Hematopoietic multipotent progenitor cell (in vitro differentiated cells): Measurements from ENCODE around the gene RPL41. TPM values are rescaled to one million over a fixed set of nuclear protein-coding genes. Genes with fewer than 3 reads are reported as not detected.
A peak's percentile ranks its signal among the peaks of the same experiment; 100 is the strongest.
"Not testable (repeated sequence)": the region's sequence is repeated elsewhere in the genome, so short reads cannot be mapped to it uniquely, and the experiment has no call there.

ENCODE experiments used
- DNase-seq, 3 donors: peaks; one replicate each; pipeline ENCODE4 v3.0.0-alpha.2; 2011 to 2015; ENCODE audit warnings: low read depth in 2 of 3, low spot score in 2 of 3
- total RNA-seq: library from RNA; depleted of rRNA; stranded (reverse); fragments of >200 nt; gene quantifications from one replicate; pipeline ENCODE4 v1.2.3, GENCODE V29; 2012

Gene RPL41
- total RNA-seq, 1 donor = 3,883 TPM

DNA sequence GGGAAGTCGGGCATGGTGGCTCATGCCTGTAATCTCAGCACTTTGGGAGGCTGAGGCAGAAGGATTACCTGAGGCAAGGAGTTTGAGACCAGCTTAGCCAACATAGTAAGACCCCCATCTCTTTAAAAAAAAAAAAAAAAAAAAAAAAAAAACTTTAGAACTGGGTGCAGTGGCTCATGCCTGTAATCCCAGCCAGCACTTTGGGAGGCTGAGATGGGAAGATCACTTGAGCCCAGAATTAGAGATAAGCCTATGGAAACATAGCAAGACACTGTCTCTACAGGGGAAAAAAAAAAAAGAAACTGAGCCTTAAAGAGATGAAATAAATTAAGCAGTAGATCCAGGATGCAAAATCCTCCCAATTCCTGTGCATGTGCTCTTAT lies 13.8 kb upstream of the RPL41 start:
- DNase-seq = no peak

DNA sequence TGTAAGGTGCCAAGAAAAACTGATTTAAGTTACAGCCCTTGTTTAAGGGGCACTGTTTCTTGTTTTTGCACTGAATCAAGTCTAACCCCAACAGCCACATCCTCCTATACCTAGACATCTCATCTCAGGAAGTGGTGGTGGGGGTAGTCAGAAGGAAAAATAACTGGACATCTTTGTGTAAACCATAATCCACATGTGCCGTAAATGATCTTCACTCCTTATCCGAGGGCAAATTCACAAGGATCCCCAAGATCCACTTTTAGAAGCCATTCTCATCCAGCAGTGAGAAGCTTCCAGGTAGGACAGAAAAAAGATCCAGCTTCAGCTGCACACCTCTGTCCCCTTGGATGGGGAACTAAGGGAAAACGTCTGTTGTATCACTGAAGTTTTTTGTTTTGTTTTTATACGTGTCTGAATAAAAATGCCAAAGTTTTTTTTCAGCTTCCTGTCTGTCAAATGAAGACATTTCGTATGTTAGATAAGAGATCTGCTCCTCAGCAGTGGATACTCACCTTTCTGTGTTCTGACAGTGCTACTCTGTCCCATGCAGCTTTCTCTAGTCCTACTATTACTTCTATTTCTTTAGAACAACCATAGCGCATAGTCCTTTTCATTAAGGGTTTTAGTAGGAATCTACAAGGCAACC lies 13.2 kb upstream of the RPL41 start:
- DNase-seq = no peak

DNA sequence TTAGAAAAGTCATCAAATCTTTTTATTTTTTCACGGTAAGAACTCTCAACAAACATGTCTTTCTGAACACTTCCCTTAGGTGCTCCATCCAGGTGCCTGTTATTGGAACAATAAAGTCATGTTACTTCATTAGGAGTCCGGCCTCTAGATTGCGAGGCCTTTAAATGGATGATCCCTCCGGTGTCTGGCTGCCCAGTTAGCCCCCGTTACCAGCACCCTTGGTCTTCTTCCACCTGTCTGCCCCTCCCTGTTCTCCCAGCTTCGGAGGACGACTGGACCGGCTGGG lies 12.7 kb upstream of the RPL41 start:
- DNase-seq = no peak

DNA sequence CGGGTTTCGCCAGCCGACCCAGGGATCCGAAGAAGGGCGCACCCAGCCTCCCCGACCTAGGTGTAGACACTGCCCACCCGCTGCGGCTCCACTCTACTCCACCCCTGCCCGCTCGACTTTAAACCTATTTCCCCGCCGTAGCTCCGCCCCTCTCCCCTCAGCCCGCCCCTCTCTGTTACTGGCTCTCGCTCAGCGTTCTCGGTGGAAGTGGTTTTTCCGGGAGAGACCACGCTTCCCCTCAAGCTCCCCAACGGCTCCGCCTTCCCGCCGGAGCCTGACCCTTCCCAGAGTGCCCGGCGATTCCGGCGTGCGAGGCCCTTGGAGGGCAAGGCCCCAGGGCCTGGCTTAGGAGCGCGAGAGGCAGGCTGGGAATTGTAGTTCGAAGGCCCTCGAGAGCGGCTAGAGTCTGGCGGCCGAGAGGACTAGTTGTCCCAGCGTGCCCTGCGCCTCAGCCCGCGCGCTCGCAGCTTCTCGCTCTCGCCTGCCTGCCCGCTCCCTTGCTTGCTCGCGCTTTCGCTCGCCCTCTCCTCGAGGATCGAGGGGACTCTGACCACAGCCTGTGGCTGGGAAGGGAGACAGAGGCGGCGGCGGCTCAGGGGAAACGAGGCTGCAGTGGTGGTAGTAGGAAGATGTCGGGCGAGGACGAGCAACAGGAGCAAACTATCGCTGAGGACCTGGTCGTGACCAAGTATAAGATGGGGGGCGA lies 12.2 kb upstream of the RPL41 start, which contains the start of gene PA2G4:
Gene PA2G4 (plus strand): TSS at position 451 of the 706 bp plus-strand sequence. CDS start 179 bp downstream, at position 630.
- peak; percentile 84 to 99 (median 99) for DNase-seq

DNA sequence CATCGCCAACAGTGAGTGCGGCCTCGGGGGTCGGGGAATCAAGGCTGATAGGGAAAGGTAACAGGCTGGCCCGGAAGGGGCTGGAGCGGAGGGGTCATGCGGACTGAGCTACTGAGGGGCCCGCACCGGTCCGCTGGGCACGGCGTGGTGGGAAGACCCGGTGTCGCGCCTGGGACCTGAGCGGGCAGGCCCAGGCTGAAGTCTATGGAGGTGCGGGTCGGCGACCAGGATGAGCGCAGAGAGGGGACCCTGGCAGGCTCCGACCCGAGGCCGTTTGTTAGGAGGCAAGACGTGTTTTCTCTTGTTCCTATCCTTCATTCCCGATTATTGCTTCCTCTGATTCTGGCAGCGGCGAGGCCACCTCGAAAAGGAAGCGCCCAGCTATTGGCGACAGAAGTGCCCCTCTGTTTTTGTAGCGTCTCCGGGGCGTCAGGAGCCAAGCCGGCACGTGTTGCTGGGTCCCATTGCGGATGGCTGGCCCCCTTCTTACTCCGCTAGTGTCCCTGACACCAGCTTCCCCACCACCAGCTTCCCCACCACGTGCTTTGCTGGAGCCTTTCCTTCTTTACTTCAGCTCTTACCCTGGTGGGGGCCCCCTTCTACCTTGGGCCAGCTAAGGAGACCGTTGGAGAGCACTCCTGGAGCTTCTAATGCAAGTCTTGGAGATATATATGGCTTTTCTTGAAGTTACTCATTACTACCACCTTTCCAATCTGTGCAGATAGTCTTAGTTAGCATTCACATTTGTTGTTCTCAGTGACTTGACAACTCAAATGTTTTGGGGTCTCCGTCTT lies 11.4 kb upstream of the RPL41 start:
- DNase-seq = peak in 2 of 3 donors; percentile 25 to 29

DNA sequence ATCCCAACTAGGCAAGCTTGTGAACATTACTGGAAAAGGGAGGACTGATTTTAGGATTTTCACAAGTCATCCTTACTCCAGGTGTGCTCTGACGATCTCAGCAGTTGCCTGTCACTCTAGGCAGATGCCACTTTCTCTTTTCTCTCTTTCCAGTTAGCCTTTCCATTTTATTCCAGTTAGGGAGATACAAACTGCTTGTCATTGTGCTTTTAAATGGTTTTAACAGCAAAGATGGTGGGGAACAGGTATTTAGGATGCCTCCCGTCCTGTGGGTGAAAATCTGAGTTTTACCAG lies 10.9 kb upstream of the RPL41 start:
- no peak for DNase-seq

DNA sequence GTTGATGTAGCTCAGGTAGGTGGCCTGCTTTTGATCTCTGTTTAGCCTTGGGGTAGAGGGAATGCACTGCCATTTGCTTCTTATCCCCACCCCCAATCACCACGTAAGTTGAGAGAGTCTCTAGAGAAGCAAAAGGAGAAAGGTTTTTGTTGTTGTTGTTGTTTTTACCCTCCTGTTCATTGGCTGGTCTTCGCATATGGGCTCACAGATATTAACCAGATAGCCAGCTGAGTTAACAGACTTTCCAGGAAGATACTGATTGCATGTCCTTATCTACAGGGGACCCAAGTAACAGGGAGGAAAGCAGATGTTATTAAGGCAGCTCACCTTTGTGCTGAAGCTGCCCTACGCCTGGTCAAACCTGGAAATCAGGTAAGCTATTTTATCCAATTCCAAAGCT lies 9.2 kb upstream of the RPL41 start:
- no peak for DNase-seq

DNA sequence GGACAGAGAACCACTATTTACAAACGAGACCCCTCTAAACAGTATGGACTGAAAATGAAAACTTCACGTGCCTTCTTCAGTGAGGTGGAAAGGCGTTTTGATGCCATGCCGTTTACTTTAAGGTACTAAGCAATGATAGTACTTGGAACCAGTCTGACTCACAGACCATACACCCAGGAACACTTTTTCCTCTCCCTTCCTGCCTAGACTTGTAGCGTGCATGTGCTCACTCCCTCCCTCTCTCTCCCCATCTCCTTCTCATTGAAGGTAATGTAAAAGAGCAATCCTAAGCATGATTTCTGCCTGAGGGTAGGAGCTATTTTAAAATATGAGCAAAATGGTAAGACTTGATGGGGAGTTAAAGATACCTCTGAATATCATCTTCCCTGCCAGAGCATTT lies 5.9 kb upstream of the RPL41 start:
- DNase-seq = no peak

DNA sequence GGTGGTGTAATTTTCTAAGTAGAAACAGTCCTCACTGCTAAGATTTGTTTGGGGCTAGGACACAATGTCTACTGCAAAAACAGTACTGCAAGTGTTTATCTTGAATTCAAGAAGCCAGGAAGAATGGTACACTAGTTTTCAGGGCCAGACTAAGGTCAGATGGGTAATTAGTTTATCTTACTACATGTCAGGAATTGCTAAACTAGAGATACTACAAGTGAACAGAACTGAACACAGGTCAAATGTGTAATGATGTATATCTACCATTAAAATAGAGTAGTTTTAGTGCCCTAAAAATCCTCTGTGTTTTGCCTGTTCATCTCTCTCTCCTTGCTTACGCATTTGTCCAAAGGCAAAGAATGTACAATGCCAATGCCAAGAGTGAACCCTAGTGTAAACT lies 2.3 kb upstream of the RPL41 start:
- no peak for DNase-seq

DNA sequence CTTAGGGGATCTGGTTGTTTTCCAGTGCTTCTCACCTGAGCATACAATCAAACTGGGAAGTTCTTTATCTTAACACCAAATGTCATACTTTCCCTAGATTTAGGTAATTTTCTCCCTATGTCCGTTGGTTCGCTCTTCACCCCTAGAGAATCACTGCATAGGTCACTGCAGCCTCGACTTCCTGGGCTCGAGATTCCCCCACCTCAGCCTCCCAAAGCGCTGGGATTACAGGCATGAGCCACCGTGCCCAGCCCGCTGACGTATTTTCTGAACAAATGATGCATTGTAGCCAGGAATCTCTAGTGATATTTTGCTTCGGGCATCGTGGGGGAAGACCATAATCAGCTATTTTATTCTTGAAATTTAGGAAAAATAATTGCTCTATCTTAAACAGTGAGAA lies 1.1 kb upstream of the RPL41 start:
- DNase-seq = no peak

DNA sequence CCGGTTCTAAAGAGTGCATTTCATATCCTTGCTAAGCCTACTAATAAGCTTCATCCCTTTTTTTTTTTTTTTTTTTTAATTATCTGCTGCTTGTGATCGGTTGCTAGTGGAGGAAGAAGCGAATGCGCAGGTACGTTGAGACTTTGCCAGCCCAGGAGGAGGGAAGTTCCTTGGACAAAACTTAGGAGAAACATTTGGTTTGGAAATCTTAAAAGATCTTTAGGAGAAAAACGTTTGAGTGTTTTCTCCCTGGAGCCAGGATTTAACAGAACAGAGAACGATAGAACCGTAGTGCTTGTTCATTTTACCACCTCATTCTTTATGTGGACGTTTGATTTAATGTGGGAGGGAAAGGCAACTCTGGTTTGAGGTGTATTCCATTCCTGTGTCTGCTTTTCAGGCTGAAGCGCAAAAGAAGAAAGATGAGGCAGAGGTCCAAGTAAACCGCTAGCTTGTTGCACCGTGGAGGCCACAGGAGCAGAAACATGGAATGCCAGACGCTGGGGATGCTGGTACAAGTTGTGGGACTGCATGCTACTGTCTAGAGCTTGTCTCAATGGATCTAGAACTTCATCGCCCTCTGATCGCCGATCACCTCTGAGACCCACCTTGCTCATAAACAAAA lies 761 bp downstream of the RPL41 start:
- DNase-seq = not testable (repeated sequence)

DNA sequence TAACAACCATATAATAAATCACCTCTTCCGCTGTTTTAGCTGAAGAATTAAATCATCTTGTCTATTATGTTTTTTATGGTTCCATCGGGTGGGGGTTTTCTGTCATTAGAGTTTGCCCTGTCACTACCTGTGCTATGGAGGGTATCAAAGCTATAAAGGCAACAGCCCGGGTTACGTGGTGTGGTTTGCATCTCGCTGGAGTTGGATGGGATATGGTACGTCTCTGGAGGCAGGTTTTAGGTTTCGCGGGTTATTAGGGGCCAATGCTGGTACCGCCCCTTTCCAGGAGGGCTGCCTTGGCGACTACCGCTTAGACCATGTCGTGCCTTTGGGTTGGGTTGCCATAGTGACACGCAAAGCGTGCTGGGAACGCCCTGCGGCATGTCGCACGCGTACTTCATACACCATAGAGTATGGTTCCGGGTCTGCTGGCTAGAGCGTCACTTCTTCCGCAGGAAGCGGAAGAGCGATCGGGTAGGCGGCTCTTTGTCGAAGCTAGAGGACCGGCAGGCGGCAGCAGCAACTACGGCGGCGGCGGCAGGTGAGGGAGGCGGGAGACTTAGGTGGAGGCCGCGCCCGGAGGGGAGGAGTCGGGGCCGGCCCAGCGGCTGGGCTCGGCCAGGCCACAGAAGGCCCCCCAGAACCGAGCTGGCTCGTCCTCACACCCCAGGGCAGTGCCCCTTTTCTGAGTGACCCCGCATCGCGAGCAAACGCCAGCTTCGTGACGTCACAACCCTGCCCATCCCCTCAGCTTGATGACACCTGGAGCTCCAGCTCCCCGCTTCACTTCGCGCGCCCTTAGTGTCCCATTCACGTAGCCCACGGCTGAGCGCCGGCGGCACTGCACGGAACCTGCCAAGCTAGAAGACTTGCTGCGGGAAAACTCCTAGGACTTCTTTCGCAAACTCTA lies 1.6 kb downstream of the RPL41 start, which contains the start of gene ZC3H10:
Gene ZC3H10 (plus strand): TSS at position 489 of the 910 bp plus-strand sequence. CDS start 2,297 bp downstream, outside the sequence.
- peak; percentile 96 to 100 (median 99) for DNase-seq

DNA sequence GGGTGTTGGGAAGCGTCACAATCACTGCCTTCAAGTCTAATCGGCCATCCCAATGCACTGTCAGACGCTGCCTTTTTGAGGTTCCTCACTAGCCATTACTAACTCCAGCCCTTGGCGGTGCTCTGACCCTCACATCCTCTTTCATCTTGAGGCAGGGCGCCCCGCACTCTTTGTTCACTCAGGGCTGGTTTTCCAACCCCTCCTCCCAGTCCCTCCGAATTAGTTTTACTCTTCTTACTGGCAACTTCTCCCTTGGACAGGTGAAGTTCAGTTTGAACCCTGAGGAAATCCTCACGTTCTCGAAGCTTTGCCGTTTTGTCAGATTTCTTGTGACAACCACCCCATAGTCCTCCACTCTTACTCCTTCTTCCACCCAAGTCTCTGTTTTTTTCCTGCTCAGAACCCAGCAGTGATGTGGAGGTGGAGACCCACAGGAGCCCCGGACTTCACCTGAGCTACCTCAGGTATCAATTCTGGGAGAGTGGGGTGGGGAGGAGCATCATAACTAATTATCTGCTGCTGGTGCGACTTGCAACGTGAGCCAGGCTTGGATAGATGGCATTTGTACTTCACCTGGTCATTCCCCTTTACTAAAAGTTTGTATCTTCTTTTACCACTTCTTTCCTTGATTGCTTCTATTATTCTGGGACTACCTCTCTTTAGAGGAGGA lies 2.4 kb downstream of the RPL41 start:
- DNase-seq = no peak

DNA sequence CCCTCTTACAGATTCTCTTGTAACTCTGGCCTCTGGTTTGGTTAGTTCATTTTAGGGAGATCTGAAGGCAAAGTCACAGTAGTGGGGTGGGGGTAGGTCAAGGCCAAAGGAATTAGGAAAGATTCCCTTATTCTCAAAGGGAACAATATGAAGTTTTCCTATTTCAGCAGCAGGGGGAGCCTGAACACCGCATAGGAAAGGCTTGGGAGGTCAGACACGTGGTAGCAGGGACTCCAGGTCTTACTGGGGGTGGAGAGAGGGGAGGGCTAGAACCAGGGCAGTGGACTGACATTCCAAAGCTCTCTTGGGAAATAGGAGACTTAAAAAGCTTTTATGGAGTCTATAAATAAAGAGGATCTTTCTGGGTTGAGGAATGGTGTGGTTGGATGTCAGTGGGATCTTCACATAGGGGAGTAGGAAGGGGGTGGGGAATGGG lies 2.9 kb downstream of the RPL41 start:
- peak in 2 of 3 donors; percentile 73 to 88 for DNase-seq

DNA sequence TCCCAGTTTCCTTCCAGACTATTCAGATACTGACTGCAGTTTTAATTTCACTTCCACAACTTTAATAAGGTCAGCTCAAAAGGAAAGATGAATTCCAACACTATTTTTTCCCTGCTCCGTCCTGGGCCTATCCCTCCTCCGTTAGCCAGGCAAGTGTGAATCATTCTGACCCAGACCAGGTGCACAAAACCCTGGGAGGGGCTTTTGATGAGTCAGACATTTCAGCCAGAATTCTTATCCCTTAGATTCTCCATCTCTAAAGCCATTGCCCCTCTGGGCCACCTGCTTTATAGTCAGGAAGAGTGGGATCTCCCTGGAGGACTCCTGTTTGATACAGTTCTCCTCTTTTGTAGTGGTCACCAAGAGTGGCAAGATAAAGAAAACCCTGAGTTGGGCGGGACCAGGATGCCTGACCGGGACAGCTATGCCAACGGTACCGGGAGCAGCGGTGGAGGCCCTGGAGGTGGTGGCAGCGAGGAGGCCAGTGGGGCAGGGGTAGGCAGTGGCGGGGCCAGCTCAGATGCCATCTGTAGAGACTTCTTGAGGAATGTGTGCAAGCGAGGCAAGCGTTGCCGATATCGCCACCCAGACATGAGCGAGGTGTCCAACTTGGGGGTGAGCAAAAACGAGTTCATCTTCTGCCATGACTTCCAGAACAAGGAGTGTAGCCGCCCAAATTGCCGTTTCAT lies 3.9 kb downstream of the RPL41 start:
- DNase-seq = no peak

DNA sequence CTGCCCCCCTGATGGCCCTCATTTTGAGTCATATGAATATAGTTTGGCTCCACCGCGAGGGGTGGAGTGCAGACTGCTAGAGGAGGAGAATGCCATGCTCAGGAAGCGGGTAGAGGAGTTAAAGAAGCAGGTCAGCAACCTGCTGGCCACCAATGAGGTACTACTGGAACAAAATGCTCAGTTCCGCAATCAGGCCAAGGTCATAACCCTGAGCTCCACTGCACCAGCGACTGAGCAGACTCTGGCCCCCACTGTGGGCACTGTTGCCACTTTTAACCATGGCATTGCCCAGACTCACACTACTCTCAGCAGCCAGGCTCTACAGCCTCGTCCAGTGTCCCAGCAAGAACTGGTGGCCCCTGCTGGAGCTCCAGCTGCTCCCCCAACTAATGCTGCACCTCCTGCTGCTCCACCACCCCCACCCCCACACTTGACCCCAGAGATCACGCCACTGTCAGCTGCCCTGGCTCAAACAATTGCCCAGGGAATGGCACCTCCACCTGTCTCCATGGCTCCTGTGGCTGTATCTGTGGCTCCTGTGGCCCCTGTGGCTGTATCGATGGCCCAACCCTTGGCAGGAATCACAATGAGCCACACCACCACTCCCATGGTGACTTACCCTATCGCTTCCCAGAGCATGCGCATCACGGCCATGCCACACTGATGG lies 4.9 kb downstream of the RPL41 start:
- DNase-seq = no peak

DNA sequence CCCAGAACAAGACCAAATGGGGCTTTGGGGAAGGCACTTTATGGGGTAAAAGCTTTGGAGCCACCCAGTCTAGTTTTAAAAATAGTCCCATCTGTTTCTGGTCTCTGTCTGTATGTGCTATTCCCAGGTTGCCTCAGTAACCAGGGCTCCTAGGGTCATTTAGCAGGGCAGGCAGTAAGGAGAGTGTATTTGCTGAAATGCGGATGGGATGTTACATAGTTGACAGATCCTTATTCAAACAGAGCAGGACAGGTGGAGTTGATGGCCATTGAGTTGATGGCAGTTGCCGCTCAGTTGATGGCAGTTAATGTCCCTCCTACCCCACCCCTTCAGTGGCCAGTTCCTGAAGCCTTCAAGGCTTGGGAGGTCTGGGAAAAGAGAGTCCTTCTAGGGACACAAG lies 6.2 kb downstream of the RPL41 start:
- no peak for DNase-seq

DNA sequence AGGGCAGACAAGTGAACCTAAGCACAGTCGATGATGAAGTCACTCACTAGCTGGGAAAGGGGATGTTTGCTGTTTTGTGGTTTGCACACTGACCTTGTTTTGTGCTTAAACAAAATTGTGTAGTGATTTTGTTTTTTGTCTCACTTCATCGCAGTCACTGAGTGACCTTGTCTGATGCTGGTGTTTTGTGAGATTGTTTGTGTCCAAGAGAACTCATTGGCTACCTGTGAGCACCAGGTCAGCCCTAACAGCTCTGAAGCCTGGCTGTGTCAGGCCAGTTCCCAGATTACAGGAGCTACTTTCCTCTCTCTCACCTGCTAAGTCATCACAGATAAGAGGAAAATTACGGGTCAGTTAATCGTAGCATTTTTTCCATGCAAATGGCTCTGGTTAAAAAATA lies 7.7 kb downstream of the RPL41 start:
- no peak for DNase-seq
